Bronchial smooth muscle cell (primary cell): ENCODE data around the gene TMC8. TPM values are rescaled to one million over a fixed set of nuclear protein-coding genes. Genes with fewer than 3 reads are reported as not detected.

ENCODE experiments used
- total RNA-seq: library from RNA; depleted of rRNA; stranded (reverse); fragments of >200 nt; gene quantifications from 2 replicates; pipeline ENCODE4 v1.2.1, GENCODE V29; 2014

The TMC8 gene, protein sequence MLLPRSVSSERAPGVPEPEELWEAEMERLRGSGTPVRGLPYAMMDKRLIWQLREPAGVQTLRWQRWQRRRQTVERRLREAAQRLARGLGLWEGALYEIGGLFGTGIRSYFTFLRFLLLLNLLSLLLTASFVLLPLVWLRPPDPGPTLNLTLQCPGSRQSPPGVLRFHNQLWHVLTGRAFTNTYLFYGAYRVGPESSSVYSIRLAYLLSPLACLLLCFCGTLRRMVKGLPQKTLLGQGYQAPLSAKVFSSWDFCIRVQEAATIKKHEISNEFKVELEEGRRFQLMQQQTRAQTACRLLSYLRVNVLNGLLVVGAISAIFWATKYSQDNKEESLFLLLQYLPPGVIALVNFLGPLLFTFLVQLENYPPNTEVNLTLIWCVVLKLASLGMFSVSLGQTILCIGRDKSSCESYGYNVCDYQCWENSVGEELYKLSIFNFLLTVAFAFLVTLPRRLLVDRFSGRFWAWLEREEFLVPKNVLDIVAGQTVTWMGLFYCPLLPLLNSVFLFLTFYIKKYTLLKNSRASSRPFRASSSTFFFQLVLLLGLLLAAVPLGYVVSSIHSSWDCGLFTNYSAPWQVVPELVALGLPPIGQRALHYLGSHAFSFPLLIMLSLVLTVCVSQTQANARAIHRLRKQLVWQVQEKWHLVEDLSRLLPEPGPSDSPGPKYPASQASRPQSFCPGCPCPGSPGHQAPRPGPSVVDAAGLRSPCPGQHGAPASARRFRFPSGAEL
- total RNA-seq = not detected in 2 replicates

DNA sequence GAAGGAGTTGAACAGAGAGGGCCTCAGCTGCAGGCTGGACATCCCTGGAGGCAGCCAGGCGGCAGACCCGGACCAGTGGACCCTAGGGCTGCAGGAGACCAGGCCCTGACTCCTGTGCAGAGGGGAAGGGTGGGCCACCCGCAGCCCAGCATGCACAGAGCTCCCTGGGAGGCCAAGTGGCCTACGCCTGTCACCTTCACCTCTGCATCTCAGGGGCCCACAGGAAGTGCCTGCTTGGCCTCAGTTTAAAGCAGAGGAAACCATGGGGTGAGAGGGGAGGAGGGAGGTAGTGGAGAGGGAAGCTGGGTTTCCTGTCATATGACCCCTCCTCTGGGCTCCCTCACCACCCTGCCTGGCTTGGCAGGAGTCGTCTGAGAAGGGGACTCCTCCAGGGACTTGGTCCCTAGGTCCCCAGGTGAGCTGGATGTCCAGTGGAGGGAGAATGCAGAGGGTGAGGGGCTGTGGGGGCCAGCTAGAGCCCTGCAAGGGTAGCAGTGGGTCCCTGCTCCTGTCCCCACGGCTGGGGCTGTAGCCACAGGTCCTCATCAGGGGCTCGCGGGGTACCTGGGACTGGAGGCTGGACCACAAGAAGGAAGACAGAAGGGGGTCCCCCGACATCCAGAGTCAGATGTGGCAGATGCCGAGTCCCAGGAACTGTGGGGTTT is at the start of gene TMC8:
Gene TMC8 (plus strand): TSS at position 335 of the 665 bp plus-strand sequence. CDS start 818 bp downstream, outside the sequence.

DNA sequence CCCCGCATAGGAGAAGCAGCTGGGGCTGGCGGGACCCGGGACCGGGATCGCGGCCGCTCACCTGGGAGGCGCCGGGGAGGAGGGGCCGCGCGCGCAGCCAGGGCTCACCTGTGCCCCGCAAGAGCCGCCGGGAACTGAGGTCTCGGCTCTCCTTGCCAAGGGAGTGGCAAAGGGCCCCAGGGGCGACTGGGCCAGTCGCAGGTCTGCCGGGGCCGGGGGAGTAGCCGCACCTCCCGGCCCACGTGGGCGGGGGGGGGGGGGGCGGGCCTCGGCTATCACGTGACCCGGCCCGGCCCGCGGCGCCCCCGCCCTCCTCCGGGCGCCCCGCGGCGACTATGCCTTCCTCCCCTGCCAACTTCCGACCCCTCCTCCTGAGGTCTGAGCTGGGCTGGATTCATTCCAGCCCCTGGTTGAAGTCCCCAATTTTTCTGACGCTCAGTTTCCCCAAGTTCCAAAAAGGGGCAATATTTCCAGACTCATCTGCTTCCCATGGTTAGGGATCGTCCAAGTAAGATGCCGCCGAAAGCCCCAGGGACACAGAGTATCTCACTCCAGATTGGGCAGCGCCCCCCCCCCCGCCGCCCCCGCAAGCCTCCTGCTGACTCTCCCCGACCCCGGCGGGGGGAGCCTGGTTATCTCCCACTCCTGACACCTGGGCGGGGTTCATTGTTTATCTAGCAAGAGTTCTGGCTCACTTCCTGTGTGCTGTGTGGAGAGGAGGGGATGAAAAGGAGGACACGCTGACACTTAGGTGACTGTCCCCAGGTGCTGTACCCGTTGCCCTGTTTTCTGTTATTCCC is 1.8 kb upstream of the TMC8 start, which contains the start of gene TMC6:
Gene TMC6 (minus strand): TSS at position 205 of the 800 bp plus-strand sequence. CDS start 1,923 bp downstream, outside the sequence.

DNA sequence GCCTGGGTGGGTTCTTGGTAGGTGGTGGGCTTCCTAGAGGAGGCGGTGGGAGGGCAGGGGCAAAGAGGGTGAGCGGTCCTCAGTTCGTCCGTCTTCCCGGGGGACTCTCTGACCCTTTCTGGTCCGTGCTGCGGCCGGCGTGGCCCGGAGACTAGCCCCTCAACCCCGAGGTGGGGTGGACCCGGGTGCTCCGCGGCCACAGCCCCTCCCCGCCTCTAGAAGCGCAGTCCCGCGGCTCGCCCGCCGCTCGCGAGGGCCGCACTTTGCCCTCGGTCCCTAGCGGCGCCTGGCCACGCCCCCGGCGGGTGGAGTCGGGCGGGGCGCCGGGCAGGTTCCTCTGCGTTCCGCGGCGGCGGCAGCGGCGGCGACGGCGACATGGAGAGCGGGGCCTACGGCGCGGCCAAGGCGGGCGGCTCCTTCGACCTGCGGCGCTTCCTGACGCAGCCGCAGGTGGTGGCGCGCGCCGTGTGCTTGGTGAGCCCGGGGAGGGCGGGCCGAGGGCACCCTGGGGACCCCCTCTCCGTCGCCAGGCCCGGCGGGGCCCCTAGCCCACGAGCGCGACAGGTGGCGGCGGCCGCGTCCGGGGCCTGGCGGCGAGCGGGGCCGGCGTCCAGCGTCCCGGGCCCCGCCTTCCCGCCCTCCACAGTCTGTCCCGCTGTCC is 37.8 kb downstream of the TMC8 start, which contains the start of gene SYNGR2:
Gene SYNGR2 (plus strand): TSS at position 340 of the 661 bp plus-strand sequence. CDS start 36 bp downstream, at position 376.

DNA sequence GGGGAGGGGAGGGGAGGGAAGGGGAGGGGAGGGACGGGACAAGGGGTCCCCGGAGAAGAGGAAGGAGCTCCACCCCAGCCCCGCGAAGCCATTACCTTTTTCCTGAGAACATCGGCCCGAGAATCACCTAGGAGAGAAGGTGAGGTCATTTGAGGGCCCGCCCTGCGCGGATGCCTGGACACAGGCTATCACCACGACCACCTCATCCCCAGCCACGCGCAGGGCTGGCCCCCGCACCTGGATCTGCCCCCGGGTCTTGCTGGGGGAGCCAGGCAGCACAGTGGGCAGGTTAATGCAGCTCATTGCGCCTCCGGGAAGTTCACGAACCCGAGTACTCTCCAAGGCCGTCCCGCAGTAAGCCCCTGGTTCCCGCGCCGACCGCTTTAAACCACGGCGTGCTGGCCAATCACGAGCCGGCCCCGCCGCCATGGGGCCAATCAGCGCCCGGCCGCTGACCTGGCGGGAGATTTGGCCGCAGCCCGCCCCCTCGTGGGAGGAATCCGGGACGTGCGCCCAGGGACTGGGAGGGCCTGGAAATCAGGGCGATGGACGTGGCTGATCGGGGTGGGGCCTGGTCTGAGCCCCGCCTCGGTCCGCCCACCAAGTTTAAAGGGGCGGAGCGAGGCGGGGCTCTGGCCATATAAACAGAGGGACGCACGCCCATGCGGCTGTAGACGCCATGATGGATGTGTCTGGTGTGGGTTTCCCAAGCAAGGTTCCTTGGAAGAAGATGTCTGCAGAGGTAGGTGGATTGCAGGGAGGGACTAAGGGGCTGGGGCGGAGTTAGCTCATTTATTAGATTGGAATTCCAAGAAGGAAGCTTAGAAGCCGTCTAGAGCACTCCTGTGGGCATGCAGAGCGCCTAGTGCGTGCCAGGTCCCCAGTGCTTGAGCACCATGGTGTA is 56.4 kb downstream of the TMC8 start, which contains the start of the genes AFMID and TK1:
Gene AFMID (plus strand): TSS at position 671 of the 904 bp plus-strand sequence. CDS start 9 bp downstream, at position 680.
Gene TK1 (minus strand): TSS at position 361 of the 904 bp plus-strand sequence. CDS start 58 bp downstream, at position 303.

Other genes starting within 250 kb of the TMC8 start
- gene TNRC6C, start 172.1 kb upstream of the TMC8 start, total RNA-seq = 3.8 and 4.3 TPM in 2 replicates
- gene TMC6, start 2.0 kb upstream of the TMC8 start, total RNA-seq = 0.47 and 1.5 TPM in 2 replicates
- not detected in 2 replicates for gene C17orf99, start 15.6 kb downstream of the TMC8 start, total RNA-seq
- gene SYNGR2, start 37.8 kb downstream of the TMC8 start, total RNA-seq = 1.6 and 3.0 TPM in 2 replicates
- gene TK1, start 56.3 kb downstream of the TMC8 start, total RNA-seq = 14.1 and 31.1 TPM in 2 replicates
- gene AFMID, start 56.6 kb downstream of the TMC8 start, total RNA-seq = 28.9 and 32.6 TPM in 2 replicates
- 6.3 and 15.4 TPM in 2 replicates for gene BIRC5, start 83.5 kb downstream of the TMC8 start, total RNA-seq
- gene TMEM235, start 100.9 kb downstream of the TMC8 start, total RNA-seq = 0.16 TPM in 1 of 2 replicates, not detected in the other
- gene SOCS3, start 229.3 kb downstream of the TMC8 start, total RNA-seq = 51.7 and 62.7 TPM in 2 replicates
- gene PGS1, start 247.9 kb downstream of the TMC8 start, total RNA-seq = 26.0 and 36.1 TPM in 2 replicates